Putamen (tissue), 1 donor: ENCODE results near the gene TYMS.

Experiments used
- DNase-seq: peaks from one replicate; pipeline ENCODE4 v3.0.0-alpha.2; 2016; ENCODE audit warnings: low spot score

TYMS gene

DNA sequence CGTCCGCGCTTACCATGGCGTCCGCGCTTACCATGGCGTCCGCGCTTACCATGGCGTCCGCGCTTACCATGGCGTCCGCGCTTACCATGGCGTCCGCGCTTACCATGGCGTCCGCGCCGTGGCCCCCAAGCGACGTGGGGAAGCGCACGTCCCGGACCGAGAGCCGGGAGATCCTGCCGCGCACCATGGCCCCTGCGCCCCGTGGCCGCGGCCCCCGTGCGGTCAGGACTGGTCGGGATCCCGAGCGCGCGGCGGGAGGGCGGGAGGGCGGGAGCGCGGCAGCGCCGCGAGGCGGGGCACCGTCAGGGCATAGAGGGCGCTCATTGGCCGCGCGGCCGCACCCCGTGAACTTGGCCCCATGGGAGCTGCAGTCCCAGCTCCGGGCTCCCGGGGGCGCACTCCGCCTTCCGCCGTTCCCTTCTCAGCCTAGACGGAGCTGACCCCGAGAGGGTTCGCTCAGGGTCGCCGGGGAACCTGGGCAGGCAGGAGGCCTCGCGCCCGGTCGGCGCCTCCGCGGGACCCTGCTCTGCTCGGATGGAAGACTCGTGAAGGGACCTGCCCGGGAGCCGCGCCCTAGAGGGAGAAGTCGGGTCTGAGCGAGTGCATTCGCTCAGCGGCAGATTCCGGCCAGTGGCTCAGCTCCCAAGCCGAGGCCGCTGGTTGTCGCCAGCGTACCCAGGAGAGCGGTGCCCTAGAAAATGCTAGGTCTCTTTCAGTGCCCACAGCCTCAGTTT is 55.1 kb downstream of the TYMS start, which contains the start of gene ENOSF1:
Gene ENOSF1 (minus strand): TSS at position 230 of the 734 bp plus-strand sequence. CDS start 43 bp downstream, at position 187.
- peak; percentile 72 for DNase-seq

DNA sequence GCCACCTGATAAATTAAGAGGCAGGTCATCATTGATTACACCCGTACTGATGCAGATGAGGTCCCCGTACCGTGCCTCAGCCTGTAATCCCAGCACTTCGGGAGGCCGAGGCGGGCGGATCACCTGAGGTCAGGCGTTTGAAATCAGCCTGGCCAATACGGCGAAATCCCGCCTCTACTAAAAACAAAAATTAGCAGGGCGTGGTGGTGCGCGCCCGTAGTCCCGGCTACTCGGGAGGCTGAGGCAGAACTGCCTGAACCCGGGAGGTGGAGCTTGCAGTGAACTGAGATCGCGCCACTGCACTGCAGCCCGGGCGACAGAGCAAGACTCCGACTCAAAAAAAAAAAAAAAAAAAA is 55.7 kb downstream of the TYMS start:
- DNase-seq = no peak

DNA sequence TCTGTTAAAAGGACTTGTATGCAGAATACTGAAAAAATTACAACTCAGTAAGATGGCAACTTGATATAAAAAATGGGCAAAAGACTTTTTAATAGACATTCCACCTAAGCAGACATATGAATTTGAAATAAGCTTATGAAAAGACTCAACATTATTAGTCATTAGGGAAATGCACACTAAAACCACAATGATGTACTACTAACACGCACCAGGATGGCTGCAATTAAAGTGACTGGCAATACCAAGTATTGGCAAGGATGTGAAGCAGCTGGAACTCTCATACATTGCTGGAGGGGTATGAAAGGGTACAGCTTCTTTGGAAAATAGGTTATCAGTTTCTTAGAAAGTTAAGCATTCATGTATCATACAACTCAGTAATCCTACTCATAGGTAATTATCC is 58.2 kb downstream of the TYMS start:
- no peak for DNase-seq

DNA sequence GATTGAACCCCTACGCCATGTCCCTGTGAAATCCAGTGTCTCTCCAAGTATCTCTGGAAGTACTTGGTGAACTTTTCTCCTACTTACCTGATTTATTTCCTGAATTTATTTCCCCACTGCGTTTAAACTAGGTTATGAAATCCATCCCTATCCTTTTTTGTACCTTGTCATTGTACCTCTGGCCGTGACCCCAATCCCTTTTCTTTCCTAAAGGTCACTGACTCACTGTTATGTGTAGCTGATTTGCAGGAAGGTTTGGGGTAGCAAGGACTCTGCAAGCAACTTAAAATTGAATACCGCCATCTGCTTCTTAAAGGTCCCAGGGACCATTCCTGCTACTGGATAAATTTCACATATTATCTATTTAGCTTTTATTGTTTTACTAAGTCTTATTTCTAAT is 59.5 kb downstream of the TYMS start:
- no peak for DNase-seq
